ENCODE data around the gene PPP1R15A. TPM values are rescaled to one million over a fixed set of nuclear protein-coding genes. Genes with fewer than 3 reads are reported as not detected.
"Not testable (repeated sequence)": the region's sequence is repeated elsewhere in the genome, so short reads cannot be mapped to it uniquely, and the experiment has no call there.

The PPP1R15A gene
- total and polyA plus RNA-seq, 2 experiments from 2014 or later, result 14.0 to 15.8 TPM

- not testable (repeated sequence) for H3K36me3 ChIP-seq (ENCODE audit: insufficient read depth); H3K27me3 ChIP-seq (ENCODE audit: insufficient read depth); DNase-seq (ENCODE audit: low spot score); H4K20me1 ChIP-seq (replicated peaks; ENCODE audit: insufficient read depth); H3F3A ChIP-seq (replicated peaks; ENCODE audit: low read depth); H3K27ac Mint-ChIP-seq; H3K4me3 Mint-ChIP-seq; H2AFZ ChIP-seq; H3K27me3 Mint-ChIP-seq (ENCODE audit: insufficient read depth, low read depth, poor library complexity); H3K27ac ChIP-seq (ENCODE audit: low read depth); H3K4me3 ChIP-seq; ATAC-seq; H3K9me3 Mint-ChIP-seq; H3K4me1 Mint-ChIP-seq; H3K9me2 ChIP-seq (ENCODE audit: insufficient read depth); H3K4me1 ChIP-seq (ENCODE audit: insufficient read depth); H3K4me2 ChIP-seq
- peaks cover 19% of the 10 kb centered on the region for H3K79me2 ChIP-seq (replicated peaks; ENCODE audit: insufficient read depth)
- peaks cover 37% of the 10 kb centered on the region for H3K36me3 Mint-ChIP-seq (ENCODE audit: low read depth)
Observed at GRCh38 chr19:48902291-48902690, 30.1 kb downstream of the PPP1R15A start.

GRCh38 chr19:48903788-48904187, 31.6 kb downstream of the PPP1R15A start:
- H3K4me2 ChIP-seq; H3K4me3 Mint-ChIP-seq; H3K27ac ChIP-seq (ENCODE audit: low read depth); H3K27ac Mint-ChIP-seq; H3K9me3 Mint-ChIP-seq; H4K20me1 ChIP-seq (replicated peaks; ENCODE audit: insufficient read depth); H2AFZ ChIP-seq; DNase-seq (ENCODE audit: low spot score); H3K4me3 ChIP-seq; H3K27me3 ChIP-seq (ENCODE audit: insufficient read depth); H3K4me1 ChIP-seq (ENCODE audit: insufficient read depth); ATAC-seq; H3K9me2 ChIP-seq (ENCODE audit: insufficient read depth); H3F3A ChIP-seq (replicated peaks; ENCODE audit: low read depth); H3K36me3 ChIP-seq (ENCODE audit: insufficient read depth); H3K4me1 Mint-ChIP-seq: not testable (repeated sequence)
- peaks cover 11% of the 10 kb centered on the region for H3K27me3 Mint-ChIP-seq (ENCODE audit: insufficient read depth, low read depth, poor library complexity)
- peaks cover 19% of the 10 kb centered on the region for H3K79me2 ChIP-seq (replicated peaks; ENCODE audit: insufficient read depth)
- H3K36me3 Mint-ChIP-seq (ENCODE audit: low read depth), result peaks cover 47% of the 10 kb centered on the region

GRCh38 chr19:48905664-48906063, 33.4 kb downstream of the PPP1R15A start:
- Histone ChIP-seq H3K27me3 (ENCODE audit: insufficient read depth) (no peaks in the 10 kb centered on the region), H3K27ac (ENCODE audit: low read depth) (no peak overlapping the region), H3F3A (replicated peaks; ENCODE audit: low read depth) (no peaks in the 10 kb centered on the region), H3K4me1 (ENCODE audit: insufficient read depth) (peaks cover 5% of the 10 kb centered on the region; the same call in 1 of the 2 replicates), H3K36me3 (ENCODE audit: insufficient read depth) (peaks cover 5% of the 10 kb centered on the region), H2AFZ (no peak overlapping the region), H3K4me3 (no peak overlapping the region), H3K4me2 (no peak overlapping the region), H3K79me2 (replicated peaks; ENCODE audit: insufficient read depth) (peaks cover 19% of the 10 kb centered on the region), H4K20me1 (replicated peaks; ENCODE audit: insufficient read depth) (no peaks in the 10 kb centered on the region), H3K9me2 (ENCODE audit: insufficient read depth) (no peaks in the 10 kb centered on the region)
- no peaks in the 10 kb centered on the region for H3K9me3 Mint-ChIP-seq
- ATAC-seq (peak; percentile 27; the same call in 2 of the 3 replicates), DNase-seq (ENCODE audit: low spot score) (no peak)
- H3K4me1 Mint-ChIP-seq, result peaks cover 5% of the 10 kb centered on the region; the same call in 2 of the 3 replicates
- H3K4me3 Mint-ChIP-seq, result no peak overlapping the region
- H3K36me3 Mint-ChIP-seq (ENCODE audit: low read depth), result peaks cover 60% of the 10 kb centered on the region
- peaks cover 6% of the 10 kb centered on the region for H3K27me3 Mint-ChIP-seq (ENCODE audit: insufficient read depth, low read depth, poor library complexity)
- H3K27ac Mint-ChIP-seq, result no peak overlapping the region
- TF ChIP-seq EZH2phosphoT487 (IDR thresholded peaks at IDR 0.05; ENCODE audit: unreplicated experiment) (no peak), JUNB (IDR thresholded peaks at IDR 0.05; ENCODE audit: unreplicated experiment) (no peak), REST (IDR thresholded peaks at IDR 0.05; ENCODE audit: unreplicated experiment) (no peak), ZNF331 (CRISPR knock-in tag; IDR thresholded peaks at IDR 0.05; ENCODE audit: low read depth) (no peak), EZH2 (IDR thresholded peaks at IDR 0.05; ENCODE audit: low read depth, unreplicated experiment) (no peak), ETS1 (IDR thresholded peaks at IDR 0.05) (no peak), CTCF (conservative IDR thresholded peaks at IDR 0.05; ENCODE audit: low read depth in 2 of 2) (no peak), NANOG (IDR thresholded peaks at IDR 0.05; ENCODE audit: borderline replicate concordance) (no peak), STAT1 (IDR thresholded peaks at IDR 0.05; ENCODE audit: unreplicated experiment) (no peak), ZNF114 (CRISPR knock-in tag; IDR thresholded peaks at IDR 0.05) (no peak), CREB1 (CRISPR knock-in tag; IDR thresholded peaks at IDR 0.05; ENCODE audit: low read depth) (no peak), POLR2AphosphoS5 (IDR thresholded peaks at IDR 0.05; ENCODE audit: low read depth) (no peak)
